ENCODE results near the gene GXYLT2. TPM values are rescaled to one million over a fixed set of nuclear protein-coding genes. Genes with fewer than 3 reads are reported as not detected.
A peak's percentile ranks its signal among the peaks of the same experiment; 100 is the strongest.

Gene GXYLT2
- total RNA-seq, 6 donors from 2014 or later = 3.3 to 10.0 (median 5.9) TPM

DNA sequence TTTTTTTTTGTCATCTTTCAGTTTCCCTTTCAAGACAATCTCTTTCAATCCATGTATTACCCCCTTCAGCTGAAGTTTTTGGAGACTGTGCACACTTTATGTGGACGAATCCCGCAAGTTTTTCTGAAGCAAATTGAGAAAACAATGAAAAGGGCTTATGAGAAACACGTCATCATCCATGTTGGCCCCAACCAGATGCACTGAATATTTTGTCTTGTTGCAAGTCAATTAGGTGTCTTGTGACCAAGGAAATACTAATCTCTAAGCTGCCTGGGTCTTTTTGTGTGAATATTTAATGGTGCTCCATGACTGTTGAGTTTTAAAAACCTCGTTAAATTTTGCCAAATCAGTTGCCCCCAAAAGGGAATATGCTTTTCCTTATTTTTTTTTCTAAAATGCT lies 87.1 kb downstream of the GXYLT2 start:
- Histone ChIP-seq H3K9me3 (no peaks in the 10 kb centered on the region), H3K27me3 (no peaks in the 10 kb centered on the region), H3K27ac (no peak overlapping the region), H3K36me3 (no peaks in the 10 kb centered on the region), H3K4me3 (no peak overlapping the region), H3K4me1 (peaks cover 0 to 3% (median 0%) of the 10 kb centered on the region in 4 donors)
- ATAC-seq (ENCODE audit: low FRiP score in 2 of 2) = no peak
- no peak for TF ChIP-seq EP300 (IDR thresholded peaks at IDR 0.05)
- no peak for TF ChIP-seq POLR2AphosphoS5 (IDR thresholded peaks at IDR 0.05)
- 83 to 88% methylated on average over 4 of the region's 4 CpGs for WGBS, 2 donors
- no peak for DNase-seq

DNA sequence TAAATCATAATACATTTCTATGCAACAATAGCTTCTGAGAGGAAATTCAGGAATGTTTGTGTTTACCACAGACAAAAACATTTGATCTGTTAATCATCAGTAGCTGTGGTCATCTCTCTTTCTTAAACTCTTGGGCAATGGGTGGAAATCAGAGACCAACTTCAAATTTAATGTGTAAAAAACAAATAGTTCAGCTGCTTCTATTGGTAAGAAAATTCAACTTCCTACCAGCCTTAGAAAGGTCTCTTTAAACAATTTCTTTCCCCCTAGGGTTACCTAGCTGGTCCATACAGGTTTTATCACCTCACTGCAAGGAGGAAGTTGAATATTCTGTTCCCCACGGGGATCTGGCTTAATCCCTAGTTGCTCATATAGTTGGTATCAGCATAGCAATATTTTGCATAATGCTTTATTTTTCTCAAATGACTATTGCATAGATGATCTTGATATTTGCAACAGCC lies 88.5 kb downstream of the GXYLT2 start:
- H3K36me3 ChIP-seq = no peaks in the 10 kb centered on the region
- peaks cover 0 to 3% (median 0%) of the 10 kb centered on the region in 4 donors for H3K4me1 ChIP-seq
- ATAC-seq (ENCODE audit: low FRiP score in 2 of 2) (no peak), DNase-seq (no peak)
- TF ChIP-seq POLR2AphosphoS5 (IDR thresholded peaks at IDR 0.05) = no peak
- TF ChIP-seq, protein P1, sequence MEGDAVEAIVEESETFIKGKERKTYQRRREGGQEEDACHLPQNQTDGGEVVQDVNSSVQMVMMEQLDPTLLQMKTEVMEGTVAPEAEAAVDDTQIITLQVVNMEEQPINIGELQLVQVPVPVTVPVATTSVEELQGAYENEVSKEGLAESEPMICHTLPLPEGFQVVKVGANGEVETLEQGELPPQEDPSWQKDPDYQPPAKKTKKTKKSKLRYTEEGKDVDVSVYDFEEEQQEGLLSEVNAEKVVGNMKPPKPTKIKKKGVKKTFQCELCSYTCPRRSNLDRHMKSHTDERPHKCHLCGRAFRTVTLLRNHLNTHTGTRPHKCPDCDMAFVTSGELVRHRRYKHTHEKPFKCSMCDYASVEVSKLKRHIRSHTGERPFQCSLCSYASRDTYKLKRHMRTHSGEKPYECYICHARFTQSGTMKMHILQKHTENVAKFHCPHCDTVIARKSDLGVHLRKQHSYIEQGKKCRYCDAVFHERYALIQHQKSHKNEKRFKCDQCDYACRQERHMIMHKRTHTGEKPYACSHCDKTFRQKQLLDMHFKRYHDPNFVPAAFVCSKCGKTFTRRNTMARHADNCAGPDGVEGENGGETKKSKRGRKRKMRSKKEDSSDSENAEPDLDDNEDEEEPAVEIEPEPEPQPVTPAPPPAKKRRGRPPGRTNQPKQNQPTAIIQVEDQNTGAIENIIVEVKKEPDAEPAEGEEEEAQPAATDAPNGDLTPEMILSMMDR (IDR thresholded peaks at IDR 0.05) = no peak
- TF ChIP-seq POLR2A (IDR thresholded peaks at IDR 0.05) = no peak
- no peak for TF ChIP-seq EP300 (IDR thresholded peaks at IDR 0.05)
- H3K27me3 ChIP-seq = no peaks in the 10 kb centered on the region
- H3K4me3 ChIP-seq = no peak overlapping the region
- no peaks in the 10 kb centered on the region for H3K9me3 ChIP-seq
- WGBS, 2 donors = 46 to 50% methylated on average over 1 of the region's 1 CpG
- H3K27ac ChIP-seq = peak overlapping the region in 1 of 4 donors; percentile 44

- no peaks in the 10 kb centered on the region for H3K9me3 ChIP-seq
- no peak for ATAC-seq (ENCODE audit: low FRiP score in 2 of 2)
- H3K27me3 ChIP-seq = no peaks in the 10 kb centered on the region
- WGBS, 2 donors = 70 to 77% methylated on average over 5 of the region's 5 CpGs
- no peak overlapping the region for H3K4me3 ChIP-seq
- H3K27ac ChIP-seq = peak overlapping the region; percentile 1 to 77 (median 20)
- no peak for DNase-seq
- TF ChIP-seq POLR2AphosphoS5 (IDR thresholded peaks at IDR 0.05) = no peak
- peak in 1 of 4 donors; percentile 34 for TF ChIP-seq EP300 (IDR thresholded peaks at IDR 0.05)
- TF ChIP-seq, protein P1 (IDR thresholded peaks at IDR 0.05) = peak in 2 of 6 experiments; percentile 13 to 16
- no peak for TF ChIP-seq POLR2A (IDR thresholded peaks at IDR 0.05)
- no peaks in the 10 kb centered on the region for H3K36me3 ChIP-seq
- H3K4me1 ChIP-seq = peaks cover 0 to 3% (median 0%) of the 10 kb centered on the region in 4 donors
Observed at GRCh38 chr3:72977060-72977808, 89.4 kb downstream of the GXYLT2 start.

GRCh38 chr3:72982609-72983366 lies 94.9 kb downstream of the GXYLT2 start:
- no peak for TF ChIP-seq POLR2A (IDR thresholded peaks at IDR 0.05)
- no peak for TF ChIP-seq EP300 (IDR thresholded peaks at IDR 0.05)
- TF ChIP-seq, protein P1 (IDR thresholded peaks at IDR 0.05) = no peak
- TF ChIP-seq POLR2AphosphoS5 (IDR thresholded peaks at IDR 0.05) = no peak
- H3K9me3 ChIP-seq = peaks cover 2 to 10% (median 4%) of the 10 kb centered on the region in 4 donors
- no peak overlapping the region for H3K4me3 ChIP-seq
- H3K27ac ChIP-seq = peak overlapping the region in 1 of 4 donors; percentile 52
- WGBS, 2 donors = 81 to 84% methylated on average over 3 of the region's 3 CpGs
- H3K36me3 ChIP-seq = no peaks in the 10 kb centered on the region
- H3K27me3 ChIP-seq = no peaks in the 10 kb centered on the region
- H3K4me1 ChIP-seq = no peaks in the 10 kb centered on the region
- peak in 1 of 2 donors; percentile 35 for ATAC-seq (ENCODE audit: low FRiP score in 2 of 2)
- no peak for DNase-seq

DNA sequence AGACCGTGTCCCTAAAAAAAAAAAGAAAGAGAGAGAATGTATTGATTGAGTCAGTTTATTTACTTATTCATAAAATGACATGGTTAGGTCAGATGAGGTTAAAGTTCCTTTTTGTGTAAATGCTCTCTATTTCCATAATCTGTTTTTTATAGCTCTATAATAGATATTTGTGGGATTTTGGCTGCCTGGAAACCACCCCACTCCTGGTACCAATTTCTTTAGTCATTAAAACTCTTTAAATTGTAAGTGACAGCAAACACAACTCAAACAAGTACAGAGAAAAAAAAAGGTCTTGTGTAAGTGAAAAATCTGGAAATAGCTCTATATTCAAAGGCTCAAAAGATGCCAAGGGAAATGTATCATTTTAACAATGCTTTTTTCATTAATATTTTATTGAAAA lies 97.7 kb downstream of the GXYLT2 start:
- TF ChIP-seq POLR2A (IDR thresholded peaks at IDR 0.05) (no peak), POLR2AphosphoS5 (IDR thresholded peaks at IDR 0.05) (no peak), EP300 (IDR thresholded peaks at IDR 0.05) (no peak)
- TF ChIP-seq, protein P1 (IDR thresholded peaks at IDR 0.05) = no peak
- no peak for ATAC-seq (ENCODE audit: low FRiP score in 2 of 2)
- H3K9me3 ChIP-seq = peaks cover 2 to 10% (median 4%) of the 10 kb centered on the region in 4 donors
- H3K4me3 ChIP-seq = no peak overlapping the region
- H3K27ac ChIP-seq = no peak overlapping the region
- H3K4me1 ChIP-seq = no peaks in the 10 kb centered on the region
- no peaks in the 10 kb centered on the region for H3K36me3 ChIP-seq
- WGBS, 2 donors = 77 to 90% methylated on average over 1 of the region's 1 CpG
- H3K27me3 ChIP-seq = no peaks in the 10 kb centered on the region
- DNase-seq = no peak
